Liver (tissue), 9 donors: ENCODE measurements around the gene PPP2R5C. TPM values are rescaled to one million over a fixed set of nuclear protein-coding genes. Genes with fewer than 3 reads are reported as not detected.
"Not testable (repeated sequence)": the region's sequence is repeated elsewhere in the genome, so short reads cannot be mapped to it uniquely, and the experiment has no call there.

Experiments
- DNase-seq: peaks from one replicate; pipeline ENCODE4 v3.0.0-alpha.2; 2017; ENCODE audit warnings: low spot score
- H3K27ac ChIP-seq, 2 donors: one replicate each; pipeline ENCODE4 v1.7.0; 2013; ENCODE audit warnings: inconsistent platforms in 2 of 2, low read length in 2 of 2, control low read depth in 1 of 2, low read depth in 1 of 2, mild to moderate bottlenecking in 1 of 2
- H3K27me3 ChIP-seq, 4 donors: one replicate each; pipeline versions ENCODE4 v1.6.1 to v1.7.0; 2013; ENCODE audit warnings: low read length in 3 of 4, inconsistent platforms in 1 of 4, mild to moderate bottlenecking in 1 of 4, moderate library complexity in 1 of 4; ENCODE audit not compliant: control insufficient read depth in 4 of 4, insufficient read depth in 4 of 4
- H3K36me3 ChIP-seq, 4 donors: one replicate each; pipeline versions ENCODE4 v1.6.1 to v1.7.0; 2013; ENCODE audit warnings: low read length in 3 of 4, mild to moderate bottlenecking in 3 of 4, low read depth in 1 of 4, moderate library complexity in 1 of 4; ENCODE audit not compliant: control insufficient read depth in 4 of 4, insufficient read depth in 3 of 4
- H3K4me1 ChIP-seq, 4 donors: one replicate each; pipeline versions ENCODE4 v1.6.1 to v1.7.0; 2013; ENCODE audit warnings: low read length in 3 of 4, mild to moderate bottlenecking in 3 of 4, moderate library complexity in 1 of 4; ENCODE audit not compliant: control insufficient read depth in 4 of 4, insufficient read depth in 4 of 4
- H3K4me3 ChIP-seq, 3 donors: one replicate each; pipeline versions ENCODE4 v1.6.1 to v1.7.0; 2013; ENCODE audit warnings: low read length in 3 of 3, control low read depth in 1 of 3, low read depth in 1 of 3, mild to moderate bottlenecking in 1 of 3
- H3K9ac ChIP-seq, 2 donors: one replicate each; pipeline ENCODE4 v1.7.0; 2013; ENCODE audit warnings: low read length in 2 of 2, mild to moderate bottlenecking in 2 of 2, moderate library complexity in 2 of 2, control low read depth in 1 of 2, low read depth in 1 of 2
- H3K9me3 ChIP-seq, 4 donors: one replicate each; pipeline versions ENCODE4 v1.6.1 to v1.7.0; 2013; ENCODE audit warnings: low read length in 3 of 4; ENCODE audit not compliant: control insufficient read depth in 4 of 4
- ATF3 ChIP-seq: IDR thresholded peaks from 2 replicates; pipeline ENCODE4 v1.6.1; 2016; ENCODE audit warnings: antibody characterized with exemption
- EGR1 ChIP-seq, 2 donors: IDR thresholded peaks; 2 replicates each; pipeline ENCODE4 v1.6.1; 2016 to 2018; ENCODE audit warnings: antibody characterized with exemption in 2 of 2, low read depth in 2 of 2
- FOXA1 ChIP-seq: IDR thresholded peaks from 2 replicates; pipeline ENCODE4 v1.6.1; 2016; ENCODE audit warnings: antibody characterized with exemption
- FOXA2 ChIP-seq: IDR thresholded peaks from 2 replicates; pipeline ENCODE4 v1.6.1; 2016; ENCODE audit warnings: antibody characterized with exemption
- GABPA ChIP-seq, 2 donors: IDR thresholded peaks in 1 of 2; conservative IDR thresholded peaks in 1 of 2; 2 replicates each; pipeline ENCODE4 v1.6.1; 2016; ENCODE audit warnings: antibody characterized with exemption in 2 of 2, mild to moderate bottlenecking in 1 of 2, moderate library complexity in 1 of 2
- HNF4A ChIP-seq, 2 donors: conservative IDR thresholded peaks; 2 replicates each; pipeline ENCODE4 v1.6.1; 2016; ENCODE audit warnings: antibody characterized with exemption in 2 of 2, mild to moderate bottlenecking in 2 of 2
- HNF4G ChIP-seq: IDR thresholded peaks from 2 replicates; pipeline ENCODE4 v1.6.1; 2016; ENCODE audit warnings: antibody characterized with exemption
- JUND ChIP-seq, 2 donors: IDR thresholded peaks; 2 replicates each; pipeline ENCODE4 v1.6.1; 2016; ENCODE audit warnings: antibody characterized with exemption in 2 of 2
- MAX ChIP-seq: IDR thresholded peaks from 2 replicates; pipeline ENCODE4 v1.6.1; 2016; ENCODE audit warnings: antibody characterized with exemption
- NR2F2 ChIP-seq: IDR thresholded peaks from 2 replicates; pipeline ENCODE4 v1.6.1; 2016; ENCODE audit warnings: antibody characterized with exemption
- RAD21 ChIP-seq, 2 donors: IDR thresholded peaks; 2 replicates each; pipeline ENCODE4 v1.6.1; 2016; ENCODE audit warnings: antibody characterized with exemption in 2 of 2, mild to moderate bottlenecking in 2 of 2
- RXRA ChIP-seq, 2 donors: IDR thresholded peaks; 2 replicates each; pipeline ENCODE4 v1.6.1; 2017 to 2018; ENCODE audit warnings: antibody characterized with exemption in 2 of 2, mild to moderate bottlenecking in 1 of 2
- SP1 ChIP-seq: IDR thresholded peaks from 2 replicates; pipeline ENCODE4 v1.6.1; 2018; ENCODE audit warnings: antibody characterized with exemption, mild to moderate bottlenecking
- TAF1 ChIP-seq: conservative IDR thresholded peaks from 2 replicates; pipeline ENCODE4 v1.6.1; 2016; ENCODE audit warnings: antibody characterized with exemption, mild to moderate bottlenecking
- YY1 ChIP-seq: IDR thresholded peaks from 2 replicates; pipeline ENCODE4 v1.6.1; 2016; ENCODE audit warnings: antibody characterized with exemption, mild to moderate bottlenecking
- WGBS: extraction: QIAGEN DNeasy Blood & Tissue Kit; methylation state at CpG from one replicate; pipeline ENCODE4 v1.1.7; 2013; 5-methylcytosine and 5-hydroxymethylcytosine counted together
- polyA plus RNA-seq, 2 donors: library from polyadenylated mRNA; stranded (reverse) in 1 of 2; unstranded in 1 of 2; fragments of 200-250 nt in 1 of 2; fragments of >200 nt in 1 of 2; fragmentation: Nextera tagmentation in 1 of 2; extraction: Ambion mirVana in 1 of 2; gene quantifications; one replicate each; pipeline versions ENCODE4 v1.2.1 to v1.2.3, GENCODE V29; 2013 to 2015
- total RNA-seq, 2 donors: library from RNA; depleted of rRNA; stranded (reverse); fragments of >200 nt; gene quantifications; one replicate each; pipeline ENCODE4 v1.2.3, GENCODE V29; 2014
- TF ChIP-seq, protein P1 (sequence below): IDR thresholded peaks from 2 replicates; pipeline ENCODE4 v1.6.1; 2016; ENCODE audit warnings: antibody characterized with exemption
- TF ChIP-seq, protein P2 (sequence below): fragments of 150-350 bp; IDR thresholded peaks from 2 replicates; pipeline ENCODE4 v1.5.1; 2017; ENCODE audit warnings: improper control_type of control experiment, low read depth, low read length; ENCODE audit not compliant: missing input control
- donor health status: healthy.
- donor health status: healthy.
- donor health status: healthy.
- donor health status: healthy.
- donor health status: healthy.

Gene PPP2R5C
- total and polyA plus RNA-seq, 4 donors: 33.5 to 52.3 (median 43.9) TPM

DNA sequence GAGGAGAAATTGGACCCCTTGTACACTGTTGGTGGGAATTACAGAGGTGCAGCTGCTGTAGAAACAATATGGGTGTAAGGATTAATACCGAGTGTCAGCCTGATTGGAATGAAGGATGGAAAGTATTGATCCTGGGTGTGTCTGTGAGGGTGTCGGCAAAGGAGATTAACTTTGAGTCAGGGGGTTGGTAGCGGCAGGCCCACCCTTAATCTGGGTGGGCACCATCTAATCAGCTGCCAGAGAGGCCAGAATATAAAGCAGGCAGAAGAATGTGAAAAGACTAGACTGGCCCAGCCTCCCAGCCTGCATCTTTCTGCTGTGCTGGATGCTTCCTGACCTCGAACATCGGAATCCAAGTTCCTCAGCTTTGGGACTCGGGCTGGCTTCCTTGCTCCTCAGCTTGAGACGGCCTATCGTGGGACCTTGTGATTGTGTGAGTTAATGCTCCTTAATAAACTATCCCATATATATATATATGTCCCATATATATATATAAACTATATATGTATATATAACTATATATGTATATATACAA lies 38.4 kb upstream of the PPP2R5C start:
- H3K27ac ChIP-seq: peak overlapping the region in 1 of 2 donors; percentile 3
- peak; percentile 12 for DNase-seq
- 87% methylated on average over 8 of the region's 8 CpGs for WGBS
- H3K4me1 ChIP-seq: peaks cover 0 to 2% (median 0%) of the 10 kb centered on the region in 4 donors
- TF ChIP-seq, protein P1, sequence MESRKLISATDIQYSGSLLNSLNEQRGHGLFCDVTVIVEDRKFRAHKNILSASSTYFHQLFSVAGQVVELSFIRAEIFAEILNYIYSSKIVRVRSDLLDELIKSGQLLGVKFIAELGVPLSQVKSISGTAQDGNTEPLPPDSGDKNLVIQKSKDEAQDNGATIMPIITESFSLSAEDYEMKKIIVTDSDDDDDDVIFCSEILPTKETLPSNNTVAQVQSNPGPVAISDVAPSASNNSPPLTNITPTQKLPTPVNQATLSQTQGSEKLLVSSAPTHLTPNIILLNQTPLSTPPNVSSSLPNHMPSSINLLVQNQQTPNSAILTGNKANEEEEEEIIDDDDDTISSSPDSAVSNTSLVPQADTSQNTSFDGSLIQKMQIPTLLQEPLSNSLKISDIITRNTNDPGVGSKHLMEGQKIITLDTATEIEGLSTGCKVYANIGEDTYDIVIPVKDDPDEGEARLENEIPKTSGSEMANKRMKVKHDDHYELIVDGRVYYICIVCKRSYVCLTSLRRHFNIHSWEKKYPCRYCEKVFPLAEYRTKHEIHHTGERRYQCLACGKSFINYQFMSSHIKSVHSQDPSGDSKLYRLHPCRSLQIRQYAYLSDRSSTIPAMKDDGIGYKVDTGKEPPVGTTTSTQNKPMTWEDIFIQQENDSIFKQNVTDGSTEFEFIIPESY: no peak
- no peak for TF ChIP-seq ATF3
- TF ChIP-seq YY1: no peak
- no peak for TF ChIP-seq SP1
- no peak for TF ChIP-seq TAF1
- no peak for TF ChIP-seq JUND (IDR thresholded peaks at IDR 0.05)
- H3K27me3 ChIP-seq: no peaks in the 10 kb centered on the region
- H3K36me3 ChIP-seq: no peaks in the 10 kb centered on the region
- no peaks in the 10 kb centered on the region for H3K9me3 ChIP-seq
- no peak overlapping the region for H3K4me3 ChIP-seq
- no peak overlapping the region for H3K9ac ChIP-seq

- WGBS: 90% methylated on average over 7 of the region's 7 CpGs
- not testable (repeated sequence) for H3K36me3 ChIP-seq, H3K4me1 ChIP-seq, DNase-seq, H3K9ac ChIP-seq, H3K27me3 ChIP-seq, H3K4me3 ChIP-seq, H3K27ac ChIP-seq, H3K9me3 ChIP-seq
Measured at GRCh38 chr14:101725652-101726051, 35.9 kb upstream of the PPP2R5C start.

GRCh38 chr14:101726295-101726953 lies 35.1 kb upstream of the PPP2R5C start:
- Histone ChIP-seq H3K36me3 (no peaks in the 10 kb centered on the region), H3K27ac (no peak overlapping the region), H3K9ac (no peak overlapping the region), H3K4me3 (no peak overlapping the region), H3K4me1 (peaks cover 0 to under 1% (median 0%) of the 10 kb centered on the region in 4 donors), H3K9me3 (no peaks in the 10 kb centered on the region), H3K27me3 (no peaks in the 10 kb centered on the region)
- DNase-seq: no peak
- 85% methylated on average over 14 of the region's 14 CpGs for WGBS
- no peak for TF ChIP-seq FOXA1
- no peak for TF ChIP-seq FOXA2
- TF ChIP-seq HNF4G: no peak
- TF ChIP-seq, protein P1: no peak
- TF ChIP-seq ATF3: no peak
- TF ChIP-seq JUND (IDR thresholded peaks at IDR 0.05): no peak
- no peak for TF ChIP-seq RAD21 (IDR thresholded peaks at IDR 0.05)
- no peak for TF ChIP-seq EGR1 (IDR thresholded peaks at IDR 0.05; ENCODE audit: low read depth in 2 of 2)
- TF ChIP-seq, protein P2, sequence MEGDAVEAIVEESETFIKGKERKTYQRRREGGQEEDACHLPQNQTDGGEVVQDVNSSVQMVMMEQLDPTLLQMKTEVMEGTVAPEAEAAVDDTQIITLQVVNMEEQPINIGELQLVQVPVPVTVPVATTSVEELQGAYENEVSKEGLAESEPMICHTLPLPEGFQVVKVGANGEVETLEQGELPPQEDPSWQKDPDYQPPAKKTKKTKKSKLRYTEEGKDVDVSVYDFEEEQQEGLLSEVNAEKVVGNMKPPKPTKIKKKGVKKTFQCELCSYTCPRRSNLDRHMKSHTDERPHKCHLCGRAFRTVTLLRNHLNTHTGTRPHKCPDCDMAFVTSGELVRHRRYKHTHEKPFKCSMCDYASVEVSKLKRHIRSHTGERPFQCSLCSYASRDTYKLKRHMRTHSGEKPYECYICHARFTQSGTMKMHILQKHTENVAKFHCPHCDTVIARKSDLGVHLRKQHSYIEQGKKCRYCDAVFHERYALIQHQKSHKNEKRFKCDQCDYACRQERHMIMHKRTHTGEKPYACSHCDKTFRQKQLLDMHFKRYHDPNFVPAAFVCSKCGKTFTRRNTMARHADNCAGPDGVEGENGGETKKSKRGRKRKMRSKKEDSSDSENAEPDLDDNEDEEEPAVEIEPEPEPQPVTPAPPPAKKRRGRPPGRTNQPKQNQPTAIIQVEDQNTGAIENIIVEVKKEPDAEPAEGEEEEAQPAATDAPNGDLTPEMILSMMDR: no peak
- TF ChIP-seq RXRA (IDR thresholded peaks at IDR 0.05): no peak
- no peak for TF ChIP-seq NR2F2
- no peak for TF ChIP-seq MAX
- TF ChIP-seq SP1: no peak
- TF ChIP-seq TAF1: no peak
- no peak for TF ChIP-seq YY1
- no peak for TF ChIP-seq GABPA (IDR thresholded peaks at IDR 0.05 in 1 of 2, conservative IDR thresholded peaks at IDR 0.05 in 1 of 2)
- TF ChIP-seq HNF4A (conservative IDR thresholded peaks at IDR 0.05): no peak
